ENCODE results near the gene APOD. TPM values are rescaled to one million over a fixed set of nuclear protein-coding genes. Genes with fewer than 3 reads are reported as not detected.
"Not testable (repeated sequence)": the region's sequence is repeated elsewhere in the genome, so short reads cannot be mapped to it uniquely, and the experiment has no call there.

APOD gene
- total RNA-seq, 1 experiment from 2014 or later: not detected

DNA sequence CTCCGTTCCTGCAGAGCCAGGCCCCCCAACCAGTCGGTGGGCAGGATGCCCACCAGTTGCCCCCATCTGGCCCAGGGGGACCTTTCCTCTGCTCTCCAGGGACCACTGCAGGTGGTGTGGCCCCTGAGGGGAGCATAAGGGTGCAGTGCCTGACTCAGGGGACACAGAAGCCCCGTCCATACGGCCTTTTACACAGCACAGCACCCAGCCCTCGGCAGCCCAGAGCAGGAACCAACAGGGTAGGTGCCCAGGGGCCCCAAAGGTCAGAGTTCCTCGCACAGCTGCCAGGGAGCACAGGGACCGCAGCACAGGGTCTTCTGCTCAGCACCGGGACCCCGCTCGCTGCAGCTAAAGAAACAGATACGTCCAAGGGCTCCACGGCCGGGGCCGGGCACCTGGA, 40.4 kb upstream of the APOD start:
- not testable (repeated sequence) for H3K56ac ChIP-seq (ENCODE audit: insufficient read length, low read depth, low read length); H3K23me2 ChIP-seq (ENCODE audit: insufficient read length, low read depth, low read length, poor library complexity, severe bottlenecking); H3K9me3 ChIP-seq (ENCODE audit: control insufficient read depth, low read depth, low read length); H3K4me3 Mint-ChIP-seq; H4K91ac ChIP-seq (ENCODE audit: insufficient read length, low read depth, low read length); H3K4me2 ChIP-seq (ENCODE audit: insufficient read depth, insufficient read length, low read length); H3K18ac ChIP-seq (ENCODE audit: insufficient read length, low read depth, low read length); H3K4ac ChIP-seq (ENCODE audit: low read depth, low read length); H2BK20ac ChIP-seq (ENCODE audit: low read depth, low read length, poor library complexity, severe bottlenecking); DNase-seq; H4K5ac ChIP-seq (ENCODE audit: insufficient read length, low read depth, low read length); H3K4me1 ChIP-seq (ENCODE audit: insufficient read depth, low read length); H3K79me2 ChIP-seq (ENCODE audit: insufficient read depth, low read length); H2BK15ac ChIP-seq (ENCODE audit: low read depth, low read length); H4K20me1 ChIP-seq (ENCODE audit: control insufficient read depth, insufficient read depth, insufficient read length); H3K27ac ChIP-seq (ENCODE audit: insufficient read length, low read depth, low read length); H3K9me3 Mint-ChIP-seq; H2BK120ac ChIP-seq (ENCODE audit: low read depth, low read length, poor library complexity, severe bottlenecking); H3K27ac Mint-ChIP-seq; H3K27me3 ChIP-seq (ENCODE audit: insufficient read depth, low read length); H2BK5ac ChIP-seq (ENCODE audit: insufficient read length, low read length); H3K14ac ChIP-seq (ENCODE audit: insufficient read depth, low read length); H3K36me3 Mint-ChIP-seq (ENCODE audit: insufficient read depth in 1 of 3, low read depth in 3 of 3); H4K8ac ChIP-seq (replicated peaks; ENCODE audit: insufficient read length, low read depth, low read length); H3K23ac ChIP-seq (ENCODE audit: insufficient read length, low read depth, low read length); H2AFZ ChIP-seq (ENCODE audit: low read length); H3K9ac ChIP-seq (ENCODE audit: extremely low read depth, insufficient read length, low read length); H2AK5ac ChIP-seq (ENCODE audit: insufficient read length, low read length); H2BK12ac ChIP-seq (ENCODE audit: insufficient read length, low read depth, low read length); H3T11ph ChIP-seq (ENCODE audit: low read length); H3K79me1 ChIP-seq (ENCODE audit: insufficient read depth, low read depth, low read length, poor library complexity, severe bottlenecking)
- WGBS (ENCODE audit: extremely low coverage, insufficient read length, low lambda C conversion rate): no CpG with 5 or more reads among the region's 14 CpGs
- Mint-ChIP-seq H3K4me1 (peaks cover 17 to 18% of the 10 kb centered on the region in 2 experiments), H3K27me3 (ENCODE audit: low read depth) (peaks cover 19% of the 10 kb centered on the region)

DNA sequence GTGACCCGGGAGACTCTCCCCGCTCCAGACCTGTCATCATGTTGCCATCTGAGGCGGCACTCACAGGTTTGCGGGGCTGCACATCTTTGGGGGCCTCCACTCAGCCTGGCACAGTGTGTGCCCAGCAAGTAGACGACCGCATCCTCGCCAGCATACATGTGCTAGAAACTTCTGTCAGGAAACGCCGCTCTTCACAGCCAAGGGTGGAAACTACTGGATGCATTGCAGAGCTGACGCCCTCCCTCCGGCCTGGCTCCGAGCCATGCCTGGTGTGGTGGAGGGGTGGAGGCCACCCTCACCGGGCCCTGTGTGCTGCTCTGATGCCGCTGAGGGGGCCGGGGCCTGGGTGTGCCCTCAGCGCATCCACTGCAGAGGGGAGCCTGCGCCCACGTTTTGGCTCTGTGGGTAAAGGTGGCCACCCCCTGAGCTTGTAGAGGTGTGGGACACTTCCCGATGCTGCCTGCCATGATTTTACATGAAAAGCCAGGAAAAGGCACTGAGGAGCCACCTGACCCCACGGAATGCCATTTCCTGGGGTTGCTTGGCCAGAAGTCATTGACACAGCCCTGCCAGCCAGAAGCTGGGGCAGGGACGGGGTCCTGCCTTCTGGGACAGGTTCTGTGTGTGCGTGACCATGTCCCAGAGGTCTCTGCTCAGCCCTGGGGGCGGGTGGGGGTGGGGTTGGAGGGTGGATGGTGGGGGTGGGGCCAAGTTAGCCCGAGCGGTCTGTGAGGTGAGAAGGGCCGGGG, 39.7 kb upstream of the APOD start:
- H3K4me2 ChIP-seq (ENCODE audit: insufficient read depth, insufficient read length, low read length); H3K27ac Mint-ChIP-seq; H3K79me1 ChIP-seq (ENCODE audit: insufficient read depth, low read depth, low read length, poor library complexity, severe bottlenecking); H4K5ac ChIP-seq (ENCODE audit: insufficient read length, low read depth, low read length); H3K27me3 ChIP-seq (ENCODE audit: insufficient read depth, low read length); H4K8ac ChIP-seq (replicated peaks; ENCODE audit: insufficient read length, low read depth, low read length); H3K56ac ChIP-seq (ENCODE audit: insufficient read length, low read depth, low read length); H2BK20ac ChIP-seq (ENCODE audit: low read depth, low read length, poor library complexity, severe bottlenecking); H2BK5ac ChIP-seq (ENCODE audit: insufficient read length, low read length); H4K20me1 ChIP-seq (ENCODE audit: control insufficient read depth, insufficient read depth, insufficient read length); H2BK120ac ChIP-seq (ENCODE audit: low read depth, low read length, poor library complexity, severe bottlenecking); H3K36me3 Mint-ChIP-seq (ENCODE audit: insufficient read depth in 1 of 3, low read depth in 3 of 3); H3K4me1 ChIP-seq (ENCODE audit: insufficient read depth, low read length); H3K9ac ChIP-seq (ENCODE audit: extremely low read depth, insufficient read length, low read length); H3K79me2 ChIP-seq (ENCODE audit: insufficient read depth, low read length); H2BK15ac ChIP-seq (ENCODE audit: low read depth, low read length); H3K18ac ChIP-seq (ENCODE audit: insufficient read length, low read depth, low read length); H3K4me3 Mint-ChIP-seq; H3K23me2 ChIP-seq (ENCODE audit: insufficient read length, low read depth, low read length, poor library complexity, severe bottlenecking); H3K9me3 ChIP-seq (ENCODE audit: control insufficient read depth, low read depth, low read length); H3K23ac ChIP-seq (ENCODE audit: insufficient read length, low read depth, low read length); H3K14ac ChIP-seq (ENCODE audit: insufficient read depth, low read length); DNase-seq; H3T11ph ChIP-seq (ENCODE audit: low read length); H4K91ac ChIP-seq (ENCODE audit: insufficient read length, low read depth, low read length); H3K4ac ChIP-seq (ENCODE audit: low read depth, low read length); H3K27ac ChIP-seq (ENCODE audit: insufficient read length, low read depth, low read length); H3K9me3 Mint-ChIP-seq; H2AK5ac ChIP-seq (ENCODE audit: insufficient read length, low read length); H2AFZ ChIP-seq (ENCODE audit: low read length); H2BK12ac ChIP-seq (ENCODE audit: insufficient read length, low read depth, low read length): not testable (repeated sequence)
- no CpG with 5 or more reads among the region's 26 CpGs for WGBS (ENCODE audit: extremely low coverage, insufficient read length, low lambda C conversion rate)
- Mint-ChIP-seq H3K4me1 (peaks cover 14 to 16% of the 10 kb centered on the region in 2 experiments), H3K27me3 (ENCODE audit: low read depth) (peaks cover 16% of the 10 kb centered on the region)
